ENCODE data around the gene TMEM190. TPM values are rescaled to one million over a fixed set of nuclear protein-coding genes. Genes with fewer than 3 reads are reported as not detected.

Gene TMEM190
- total RNA-seq, 1 donor from 2014 or later, result not detected

- no peak for DNase-seq (ENCODE audit: low read depth)
Measured at GRCh38 chr19:55345101-55345817, 31.4 kb upstream of the TMEM190 start.

GRCh38 chr19:55345818-55346724, 30.6 kb upstream of the TMEM190 start:
- Histone ChIP-seq H3K27me3 (ENCODE audit: control insufficient read depth, insufficient read depth, low read length) (no peaks in the 10 kb centered on the region), H3K36me3 (ENCODE audit: control insufficient read depth, insufficient read depth, low read length) (peaks cover 22% of the 10 kb centered on the region), H3K4me3 (ENCODE audit: low read depth, low read length) (no peak overlapping the region)
- FAIRE-seq (no peak), DNase-seq (ENCODE audit: low read depth) (no peak)
- TF ChIP-seq CTCF (IDR thresholded peaks at IDR 0.05; ENCODE audit: insufficient read depth, low read length, severe bottlenecking), result no peak

More at GRCh38 chr19:55345101-55345817, 31.4 kb upstream of the TMEM190 start:
- no peak for TF ChIP-seq CTCF (IDR thresholded peaks at IDR 0.05; ENCODE audit: insufficient read depth, low read length, severe bottlenecking)
- FAIRE-seq, result no peak
- Histone ChIP-seq H3K36me3 (ENCODE audit: control insufficient read depth, insufficient read depth, low read length) (peaks cover 22% of the 10 kb centered on the region), H3K27me3 (ENCODE audit: control insufficient read depth, insufficient read depth, low read length) (no peaks in the 10 kb centered on the region), H3K4me3 (ENCODE audit: low read depth, low read length) (no peak overlapping the region)

GRCh38 chr19:55346725-55347441, 29.7 kb upstream of the TMEM190 start:
- FAIRE-seq (no peak), DNase-seq (ENCODE audit: low read depth) (no peak)
- Histone ChIP-seq H3K27me3 (ENCODE audit: control insufficient read depth, insufficient read depth, low read length) (no peaks in the 10 kb centered on the region), H3K36me3 (ENCODE audit: control insufficient read depth, insufficient read depth, low read length) (peaks cover 20% of the 10 kb centered on the region), H3K4me3 (ENCODE audit: low read depth, low read length) (no peak overlapping the region)
- no peak for TF ChIP-seq CTCF (IDR thresholded peaks at IDR 0.05; ENCODE audit: insufficient read depth, low read length, severe bottlenecking)

DNA sequence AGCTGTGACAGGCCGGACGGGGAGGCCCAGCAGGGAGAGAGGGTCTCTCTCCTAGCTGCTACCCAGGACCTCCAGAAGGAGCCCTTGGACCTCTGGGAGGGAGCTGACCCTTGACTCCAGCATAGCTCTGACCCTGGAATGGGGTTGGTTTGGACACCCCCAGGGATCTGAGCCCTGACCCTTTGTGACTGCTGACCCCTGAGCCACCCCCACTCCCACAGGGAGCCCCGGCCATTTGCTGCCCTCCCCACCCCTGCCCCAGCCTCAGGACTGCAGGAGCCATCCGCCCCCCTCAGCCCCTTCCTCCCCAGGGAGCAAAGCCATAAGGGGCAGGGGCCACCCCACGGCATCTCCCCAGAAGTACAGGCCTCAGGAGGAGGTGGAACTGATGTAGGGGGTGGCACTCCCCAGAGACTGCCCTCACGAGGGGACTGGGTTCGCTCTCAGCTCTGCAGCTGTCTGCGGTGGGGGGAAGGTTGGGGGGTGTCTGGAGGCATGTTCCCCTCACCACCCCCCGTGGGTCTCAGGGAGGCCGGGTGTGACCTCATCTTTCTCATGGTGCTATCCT, 29.1 kb upstream of the TMEM190 start:
- Histone ChIP-seq H3K4me3 (ENCODE audit: low read depth, low read length) (no peak overlapping the region), H3K27me3 (ENCODE audit: control insufficient read depth, insufficient read depth, low read length) (no peaks in the 10 kb centered on the region), H3K36me3 (ENCODE audit: control insufficient read depth, insufficient read depth, low read length) (peaks cover 17% of the 10 kb centered on the region)
- DNase-seq (ENCODE audit: low read depth) (no peak), FAIRE-seq (no peak)
- no peak for TF ChIP-seq CTCF (IDR thresholded peaks at IDR 0.05; ENCODE audit: insufficient read depth, low read length, severe bottlenecking)

- Histone ChIP-seq H3K36me3 (ENCODE audit: control insufficient read depth, insufficient read depth, low read length) (peaks cover 10% of the 10 kb centered on the region), H3K27me3 (ENCODE audit: control insufficient read depth, insufficient read depth, low read length) (peaks cover 4% of the 10 kb centered on the region), H3K4me3 (ENCODE audit: low read depth, low read length) (no peak overlapping the region)
- FAIRE-seq, result no peak
- TF ChIP-seq CTCF (IDR thresholded peaks at IDR 0.05; ENCODE audit: insufficient read depth, low read length, severe bottlenecking), result no peak
- DNase-seq (ENCODE audit: low read depth), result no peak
Measured at GRCh38 chr19:55348317-55349034, 28.1 kb upstream of the TMEM190 start.
